ENCODE measurements around the gene STAT3.

- TF ChIP-seq EZH2 (IDR thresholded peaks at IDR 0.05; ENCODE audit: borderline replicate concordance) (no peak), CTCF (IDR thresholded peaks at IDR 0.05; ENCODE audit: poor library complexity) (no peak), EZH2phosphoT487 (IDR thresholded peaks at IDR 0.05; ENCODE audit: low read depth, severe bottlenecking, unreplicated experiment) (no peak)
These were observed 120.0 kb downstream of the STAT3 start for GRCh38 chr17:42268236-42268635.

Data from hepatocyte (in vitro differentiated cells).